WTC11 (cell line): ENCODE results near the gene EDARADD. TPM values are rescaled to one million over a fixed set of nuclear protein-coding genes. Genes with fewer than 3 reads are reported as not detected.

Source experiments
- total RNA-seq: library from RNA; stranded (reverse); gene quantifications from 3 replicates; pipeline ENCODE4 v1.2.3, GENCODE V29; 2021

Gene EDARADD
- total RNA-seq, 1 experiment from 2014 or later = 5.0 TPM

Other genes with a start within 250 kb of the EDARADD start
- 3.2 to 4.7 TPM (median 4.4 TPM) in 3 replicates for gene ERO1B, start 112.3 kb upstream of the EDARADD start, total RNA-seq
- gene LGALS8, start 129.7 kb downstream of the EDARADD start, total RNA-seq = 8.6 to 10.3 TPM (median 10.1 TPM) in 3 replicates
- 63.3 to 73.0 TPM (median 68.4 TPM) in 3 replicates for gene HEATR1, start 210.2 kb downstream of the EDARADD start, total RNA-seq